NCI-H748 (cell line): ENCODE results near the gene RTP5.
"Not testable (repeated sequence)": the region's sequence is repeated elsewhere in the genome, so short reads cannot be mapped to it uniquely, and the experiment has no call there.

Experiments used
- DNase-seq: peaks from one replicate; lab custom pipeline; 2025; ENCODE audit not compliant: unreplicated experiment; lab: John Stamatoyannopoulos, UW

Gene RTP5

DNA sequence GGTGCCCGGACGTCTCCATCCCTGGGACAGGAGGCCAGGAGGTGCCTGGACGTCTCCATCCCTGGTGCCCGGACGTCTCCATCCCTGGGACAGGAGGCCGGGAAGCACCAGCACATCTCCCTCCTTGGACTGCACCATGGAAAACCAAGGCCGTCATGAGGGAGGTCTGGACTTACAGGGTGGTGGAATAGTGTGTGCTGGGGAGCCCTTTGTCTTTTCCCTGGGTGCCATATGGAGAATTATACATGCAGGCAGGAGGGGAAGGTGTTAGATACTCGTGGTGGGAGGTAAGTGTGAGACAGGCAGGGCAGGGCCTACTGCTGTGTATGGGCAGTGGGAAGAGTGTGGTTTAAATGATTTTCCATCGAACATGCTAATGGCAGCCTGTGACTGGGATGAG lies 52.9 kb downstream of the RTP5 start:
- no peak for DNase-seq

DNA sequence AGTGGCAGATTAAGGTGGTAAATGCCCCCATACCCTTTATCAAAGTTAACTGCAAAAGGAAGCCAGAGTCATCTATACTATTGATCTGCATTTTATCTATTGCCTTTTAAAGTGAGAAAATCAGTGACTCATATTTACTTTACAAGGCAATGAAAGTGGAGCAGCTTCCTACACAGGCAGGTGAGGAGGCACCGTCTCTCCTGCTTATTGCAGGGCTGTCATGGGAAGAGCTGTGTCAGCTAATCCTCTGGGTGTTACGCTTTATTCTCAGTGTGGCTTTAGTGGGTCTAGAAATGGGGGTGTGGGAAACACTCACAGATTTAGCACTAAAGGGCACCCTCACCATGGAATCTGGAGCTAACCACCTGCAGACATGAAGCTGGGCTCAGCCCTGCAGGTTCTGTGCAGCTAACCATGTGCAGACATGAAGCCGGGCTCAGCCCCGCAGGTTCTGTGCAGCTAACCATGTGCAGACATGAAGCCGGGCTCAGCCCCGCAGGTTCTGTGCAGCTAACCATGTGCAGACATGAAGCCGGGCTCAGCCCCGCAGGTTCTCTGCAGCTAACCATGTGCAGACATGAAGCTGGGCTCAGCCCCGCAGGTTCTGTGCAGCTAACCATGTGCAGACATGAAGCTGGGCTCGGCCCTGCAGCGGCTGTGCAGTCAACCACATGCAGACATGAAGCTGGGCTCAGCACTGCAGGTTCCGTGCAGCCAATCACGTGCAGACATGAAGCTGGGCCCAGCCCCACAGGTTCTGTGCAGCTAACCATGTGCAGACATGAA lies 53.5 kb downstream of the RTP5 start:
- DNase-seq, result not testable (repeated sequence)
